ENCODE data around the gene DGCR6L.
A peak's percentile ranks its signal among the peaks of the same experiment; 100 is the strongest.
"Not testable (repeated sequence)": the region's sequence is repeated elsewhere in the genome, so short reads cannot be mapped to it uniquely, and the experiment has no call there.

DGCR6L gene

GRCh38 chr22:20277936-20278635 is 41.8 kb downstream of the DGCR6L start:
- DNase-seq (ENCODE audit: low read depth in 2 of 3, low spot score in 1 of 3) = not testable (repeated sequence)

- no peak for DNase-seq (ENCODE audit: low read depth in 2 of 3, low spot score in 1 of 3)
Observed at GRCh38 chr22:20276468-20276867, 43.4 kb downstream of the DGCR6L start.

- DNase-seq (ENCODE audit: low read depth in 2 of 3, low spot score in 1 of 3) = no peak
Observed at GRCh38 chr22:20275836-20276235, 44.0 kb downstream of the DGCR6L start.

- not testable (repeated sequence) for DNase-seq (ENCODE audit: low read depth in 2 of 3, low spot score in 1 of 3)
Observed at GRCh38 chr22:20275325-20275724, 44.5 kb downstream of the DGCR6L start.

- not testable (repeated sequence) for DNase-seq (ENCODE audit: low read depth in 2 of 3, low spot score in 1 of 3)
Observed at GRCh38 chr22:20274374-20274773, 45.5 kb downstream of the DGCR6L start.

- DNase-seq (ENCODE audit: low read depth in 2 of 3, low spot score in 1 of 3) = no peak
Observed at GRCh38 chr22:20273758-20274181, 46.1 kb downstream of the DGCR6L start.

GRCh38 chr22:20272700-20273099 is 47.2 kb downstream of the DGCR6L start:
- no peak for DNase-seq (ENCODE audit: low read depth in 2 of 3, low spot score in 1 of 3)

- DNase-seq (ENCODE audit: low read depth in 2 of 3, low spot score in 1 of 3) = no peak
Observed at GRCh38 chr22:20272174-20272573, 47.7 kb downstream of the DGCR6L start.

- no peak for DNase-seq (ENCODE audit: low read depth in 2 of 3, low spot score in 1 of 3)
Observed at GRCh38 chr22:20271114-20271994, 48.5 kb downstream of the DGCR6L start.

GRCh38 chr22:20270190-20271113 is 49.4 kb downstream of the DGCR6L start:
- DNase-seq (ENCODE audit: low read depth in 2 of 3, low spot score in 1 of 3) = not testable (repeated sequence)

GRCh38 chr22:20269673-20270072 is 50.2 kb downstream of the DGCR6L start:
- not testable (repeated sequence) for DNase-seq (ENCODE audit: low read depth in 2 of 3, low spot score in 1 of 3)

- not testable (repeated sequence) for DNase-seq (ENCODE audit: low read depth in 2 of 3, low spot score in 1 of 3)
Observed at GRCh38 chr22:20269201-20269600, 50.7 kb downstream of the DGCR6L start.

GRCh38 chr22:20268279-20269012 is 51.4 kb downstream of the DGCR6L start, which contains the start of gene RTN4R:
Gene RTN4R (minus strand): TSS chr22:20268318. CDS start chr22:20268092, 226 bp downstream.
- peak; percentile 14 to 41 (median 38) for DNase-seq (ENCODE audit: low read depth in 2 of 3, low spot score in 1 of 3)

- no peak for DNase-seq (ENCODE audit: low read depth in 2 of 3, low spot score in 1 of 3)
Observed at GRCh38 chr22:20267441-20268278, 52.2 kb downstream of the DGCR6L start.

- DNase-seq (ENCODE audit: low read depth in 2 of 3, low spot score in 1 of 3) = not testable (repeated sequence)
Observed at GRCh38 chr22:20266667-20267440, 53.0 kb downstream of the DGCR6L start.

- not testable (repeated sequence) for DNase-seq (ENCODE audit: low read depth in 2 of 3, low spot score in 1 of 3)
Observed at GRCh38 chr22:20265772-20266666, 53.8 kb downstream of the DGCR6L start.

- DNase-seq (ENCODE audit: low read depth in 2 of 3, low spot score in 1 of 3) = no peak
Observed at GRCh38 chr22:20264614-20265452, 55.0 kb downstream of the DGCR6L start.
